T-helper 9 cell (primary cell): ENCODE results near the gene REEP2.

Source experiments
- DNase-seq: peaks from one replicate; pipeline ENCODE4 v3.0.0-alpha.2; 2020

REEP2 gene

DNA sequence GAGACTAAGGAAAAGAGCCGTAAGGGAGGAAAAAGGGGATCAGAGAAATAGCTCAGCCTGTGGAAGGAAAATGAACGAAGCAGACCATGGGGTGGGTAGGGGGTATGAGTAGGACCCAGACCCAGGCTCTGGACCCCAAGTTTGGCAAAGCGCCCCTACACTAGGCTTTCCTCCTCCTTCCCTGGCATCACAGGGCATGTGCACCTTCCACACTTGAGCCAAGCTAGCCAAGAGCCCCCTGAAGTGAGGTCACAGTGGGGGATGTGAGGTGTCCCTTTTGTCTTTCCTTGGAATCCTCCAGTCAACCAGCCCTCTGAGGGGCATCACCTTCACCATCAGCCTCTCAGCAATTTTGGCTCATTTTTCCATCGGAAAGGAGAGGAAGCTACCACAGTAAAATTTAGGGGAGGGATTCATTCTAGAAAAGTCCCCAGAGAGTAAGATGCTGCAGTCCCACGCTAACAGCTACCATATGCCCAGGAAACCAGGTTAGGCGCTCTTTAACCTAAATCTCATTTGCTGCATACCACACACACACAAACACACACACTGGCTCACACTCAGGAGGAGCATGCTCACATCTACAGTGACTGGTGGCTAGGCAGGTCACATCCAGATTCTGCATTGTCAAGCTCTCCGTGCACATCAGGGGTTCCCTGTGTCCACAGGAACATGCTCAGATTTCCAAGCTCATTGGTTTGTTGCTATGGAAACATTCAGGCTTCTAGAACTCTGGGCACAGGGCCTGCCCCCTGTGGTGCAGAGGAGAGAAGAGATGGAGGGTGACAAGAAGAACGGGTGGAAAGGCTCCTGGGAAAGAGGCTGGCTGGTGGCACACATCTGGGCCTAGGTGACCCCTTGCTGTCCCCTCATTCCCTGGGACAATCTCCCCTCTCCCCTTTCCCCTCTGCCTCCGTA lies 9.9 kb downstream of the REEP2 start:
- no peak for DNase-seq

GRCh38 chr5:138449501-138450239 lies 10.8 kb downstream of the REEP2 start:
- peak; percentile 76 for DNase-seq

- DNase-seq: no peak
These were observed 12.1 kb downstream of the REEP2 start for GRCh38 chr5:138450971-138451370.

GRCh38 chr5:138452720-138453119 lies 13.9 kb downstream of the REEP2 start:
- no peak for DNase-seq

DNA sequence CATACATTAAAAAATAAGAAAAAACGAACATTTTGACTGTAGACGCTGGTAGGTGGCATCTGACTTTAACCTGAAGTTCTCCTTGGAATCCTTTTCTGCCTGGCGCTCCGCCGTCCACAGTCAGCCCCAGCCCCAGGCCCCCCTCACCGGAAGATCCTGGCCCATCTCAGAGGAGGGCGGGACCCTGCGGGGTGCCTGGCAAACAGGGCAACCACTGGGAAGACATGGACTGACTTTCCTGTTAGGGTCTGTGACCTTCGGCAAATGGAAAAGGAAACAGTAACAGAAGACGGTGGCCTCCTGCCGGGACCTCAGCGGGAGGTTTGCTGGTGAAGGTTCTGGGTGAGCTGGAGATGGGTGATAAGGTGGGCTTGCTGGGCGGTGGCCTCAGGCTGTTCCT lies 14.7 kb downstream of the REEP2 start:
- DNase-seq: no peak

DNA sequence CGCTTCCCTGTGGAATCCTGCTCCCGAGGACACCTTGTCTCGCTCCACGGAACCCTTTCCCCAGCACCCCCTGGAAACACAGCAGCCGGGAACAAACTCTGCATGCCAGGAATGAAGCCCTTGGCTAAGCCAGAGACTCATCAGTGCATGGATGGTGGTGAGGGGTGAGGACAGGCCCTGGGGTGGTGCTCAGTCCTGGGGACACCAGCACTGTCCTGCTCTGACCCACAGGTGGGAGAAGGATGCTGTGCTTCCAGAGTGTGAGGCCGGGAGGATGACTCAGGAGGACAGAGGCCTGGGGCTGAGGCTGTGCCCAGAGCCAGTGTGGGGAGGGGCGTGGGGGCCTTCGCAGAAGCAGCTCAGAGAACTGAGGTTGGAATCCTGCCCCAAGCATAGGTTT lies 15.3 kb downstream of the REEP2 start:
- no peak for DNase-seq

DNA sequence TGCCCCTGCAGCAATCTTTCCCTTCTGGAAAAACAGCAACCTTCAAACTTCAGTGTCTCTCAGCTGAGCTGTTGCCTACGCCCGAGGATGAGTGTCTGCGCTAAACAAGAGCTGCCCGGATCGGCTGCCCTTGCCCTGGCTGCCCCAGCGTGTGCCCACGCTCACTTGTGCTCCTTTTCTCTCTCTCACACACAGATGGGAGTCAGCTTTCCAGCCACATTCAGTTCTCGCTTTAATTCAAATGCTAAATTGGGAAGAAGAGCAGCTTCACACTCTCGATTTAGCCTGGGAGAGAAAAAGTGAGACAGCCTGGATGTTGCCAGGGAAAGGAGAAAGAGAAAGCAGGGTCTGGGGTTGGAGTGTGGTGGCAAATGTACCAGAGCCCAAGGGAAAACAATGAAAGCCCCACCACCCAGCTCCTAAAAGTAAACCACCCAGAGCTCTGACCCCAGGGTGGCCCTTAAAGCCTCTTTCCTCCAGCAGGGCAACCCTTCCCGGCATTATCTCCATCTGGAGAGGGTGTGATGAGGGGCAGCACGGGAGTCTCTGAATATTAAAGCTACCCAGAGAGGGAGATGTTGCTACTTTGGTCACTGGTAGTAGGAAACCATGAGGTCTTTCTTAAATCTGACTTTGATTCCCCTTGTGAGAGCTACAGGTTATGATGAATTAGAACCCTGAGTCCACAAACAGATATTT lies 16.5 kb downstream of the REEP2 start:
- no peak for DNase-seq

DNA sequence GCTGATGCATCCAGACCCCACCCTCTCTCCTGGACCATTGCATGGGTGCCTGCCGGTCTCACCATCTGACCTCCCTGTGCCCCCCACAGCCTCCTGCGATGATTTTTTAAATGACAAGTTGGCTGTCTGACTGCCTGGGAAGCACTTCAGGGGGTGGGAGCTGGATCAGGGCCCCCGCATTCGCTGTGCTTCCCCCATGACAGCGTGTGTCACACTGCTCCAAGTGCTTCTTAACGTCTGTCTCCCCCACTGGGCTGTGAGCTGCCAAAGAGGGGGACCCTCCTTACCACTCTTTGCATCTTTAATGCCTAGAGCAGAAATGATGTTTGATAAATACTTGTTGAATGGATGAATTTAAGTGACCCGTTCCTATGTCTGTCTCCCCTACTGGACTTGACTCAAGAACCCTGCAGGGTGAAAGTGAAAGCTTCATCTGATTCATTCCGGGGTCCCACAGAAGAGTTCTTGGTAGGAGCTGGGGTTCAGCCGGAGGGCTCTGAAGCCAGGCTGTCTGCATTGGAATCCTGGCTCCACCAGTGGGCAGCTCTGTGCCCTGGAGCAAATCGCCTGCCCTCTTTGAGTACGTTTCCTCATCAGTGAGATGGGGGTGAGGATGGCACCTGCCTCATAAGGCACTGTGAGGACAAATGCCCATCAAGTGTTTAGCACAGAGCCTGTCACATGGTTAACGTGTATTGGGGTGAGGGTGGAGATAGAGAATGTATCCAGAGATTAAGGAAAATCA lies 18.8 kb downstream of the REEP2 start:
- no peak for DNase-seq

DNA sequence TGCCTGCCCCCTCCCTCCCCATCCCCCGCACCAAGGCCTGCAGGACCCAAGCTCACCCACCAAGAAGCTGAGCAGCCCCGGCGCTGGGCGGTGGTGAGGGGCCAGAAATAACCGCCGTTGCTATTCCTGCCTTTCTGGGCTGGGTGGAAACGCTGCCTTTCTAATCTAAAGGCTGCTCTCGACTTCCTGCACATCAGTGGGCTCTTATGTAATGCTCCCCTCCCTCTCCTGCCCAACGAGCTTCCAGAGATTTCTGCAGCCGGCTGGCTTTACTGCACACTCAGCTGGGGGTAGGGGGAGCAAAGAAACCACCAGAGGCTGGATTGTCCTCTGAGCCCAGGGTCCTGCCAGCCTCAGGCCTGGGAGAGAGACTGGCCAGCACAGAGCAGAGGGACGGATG lies 19.5 kb downstream of the REEP2 start:
- no peak for DNase-seq

DNA sequence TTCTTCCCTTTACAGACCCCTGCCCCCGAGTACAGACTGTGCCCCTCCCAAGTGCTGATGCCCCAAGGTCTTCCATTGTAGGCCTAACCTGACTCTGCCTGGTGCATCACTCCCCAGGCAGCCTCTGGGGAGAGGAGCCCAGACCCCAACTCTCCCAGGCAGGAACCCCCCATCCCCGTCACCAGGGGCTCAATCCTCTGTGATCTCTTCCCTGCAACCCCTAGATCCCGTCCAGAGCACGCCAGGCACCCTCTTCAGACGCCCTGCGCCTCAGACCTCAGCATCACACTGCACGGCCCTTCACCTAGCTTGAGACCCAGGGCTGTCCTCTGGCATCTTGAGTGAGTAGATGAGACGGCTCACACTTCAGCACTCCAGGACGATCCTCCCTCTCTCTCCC lies 20.0 kb downstream of the REEP2 start:
- no peak for DNase-seq

- DNase-seq: peak; percentile 69
These were observed 20.6 kb downstream of the REEP2 start for GRCh38 chr5:138459311-138459933.

- no peak for DNase-seq
These were observed 21.3 kb downstream of the REEP2 start for GRCh38 chr5:138460032-138460693.

- DNase-seq: no peak
These were observed 22.7 kb downstream of the REEP2 start for GRCh38 chr5:138461343-138462125.

- DNase-seq: no peak
These were observed 24.7 kb downstream of the REEP2 start for GRCh38 chr5:138463419-138464007.

DNA sequence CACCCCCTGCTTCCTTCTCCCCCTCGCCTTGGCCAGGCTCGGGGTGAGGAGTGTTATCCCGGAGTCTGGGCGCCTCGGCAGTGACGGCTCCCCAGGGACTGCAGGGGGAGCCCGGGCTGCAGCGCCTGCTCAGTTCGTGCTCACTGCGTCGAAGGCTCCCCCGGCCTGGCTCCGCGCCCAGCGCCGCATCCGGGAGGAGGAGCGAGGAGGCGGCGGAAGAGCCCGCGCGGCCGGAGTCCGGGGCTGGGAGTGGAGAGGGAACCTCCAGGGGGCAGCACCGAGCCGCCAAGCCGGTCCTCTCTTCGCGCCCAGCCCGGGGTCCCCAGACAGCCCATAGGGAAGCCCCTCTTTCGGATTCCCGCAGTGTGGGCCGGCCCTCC lies 25.1 kb downstream of the REEP2 start:
- peak; percentile 92 for DNase-seq

GRCh38 chr5:138464388-138465260 lies 25.8 kb downstream of the REEP2 start:
- peak; percentile 90 for DNase-seq

DNA sequence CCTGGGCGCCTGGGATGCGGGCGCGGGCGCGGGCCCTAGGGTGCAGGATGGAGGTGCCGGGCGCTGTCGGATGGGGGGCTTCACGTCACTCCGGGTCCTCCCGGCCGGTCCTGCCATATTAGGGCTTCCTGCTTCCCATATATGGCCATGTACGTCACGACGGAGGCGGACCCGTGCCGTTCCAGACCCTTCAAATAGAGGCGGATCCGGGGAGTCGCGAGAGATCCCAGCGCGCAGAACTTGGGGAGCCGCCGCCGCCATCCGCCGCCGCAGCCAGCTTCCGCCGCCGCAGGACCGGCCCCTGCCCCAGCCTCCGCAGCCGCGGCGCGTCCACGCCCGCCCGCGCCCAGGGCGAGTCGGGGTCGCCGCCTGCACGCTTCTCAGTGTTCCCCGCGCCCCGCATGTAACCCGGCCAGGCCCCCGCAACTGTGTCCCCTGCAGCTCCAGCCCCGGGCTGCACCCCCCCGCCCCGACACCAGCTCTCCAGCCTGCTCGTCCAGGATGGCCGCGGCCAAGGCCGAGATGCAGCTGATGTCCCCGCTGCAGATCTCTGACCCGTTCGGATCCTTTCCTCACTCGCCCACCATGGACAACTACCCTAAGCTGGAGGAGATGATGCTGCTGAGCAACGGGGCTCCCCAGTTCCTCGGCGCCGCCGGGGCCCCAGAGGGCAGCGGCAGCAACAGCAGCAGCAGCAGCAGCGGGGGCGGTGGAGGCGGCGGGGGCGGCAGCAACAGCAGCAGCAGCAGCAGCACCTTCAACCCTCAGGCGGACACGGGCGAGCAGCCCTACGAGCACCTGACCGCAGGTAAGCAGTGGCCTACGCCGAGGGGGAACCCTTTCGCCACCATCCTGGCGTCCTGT lies 26.6 kb downstream of the REEP2 start, which contains the start of gene EGR1:
Gene EGR1 (plus strand): TSS at position 219 of the 864 bp plus-strand sequence. CDS start 283 bp downstream, at position 502.
- peak; percentile 92 for DNase-seq
